ENCODE results near the gene RGR. TPM values are rescaled to one million over a fixed set of nuclear protein-coding genes. Genes with fewer than 3 reads are reported as not detected.

Gene RGR, protein sequence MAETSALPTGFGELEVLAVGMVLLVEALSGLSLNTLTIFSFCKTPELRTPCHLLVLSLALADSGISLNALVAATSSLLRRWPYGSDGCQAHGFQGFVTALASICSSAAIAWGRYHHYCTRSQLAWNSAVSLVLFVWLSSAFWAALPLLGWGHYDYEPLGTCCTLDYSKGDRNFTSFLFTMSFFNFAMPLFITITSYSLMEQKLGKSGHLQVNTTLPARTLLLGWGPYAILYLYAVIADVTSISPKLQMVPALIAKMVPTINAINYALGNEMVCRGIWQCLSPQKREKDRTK
- total RNA-seq (2014; rRNA removed; shearing (Covaris generic)) = not detected in 2 replicates

DNA sequence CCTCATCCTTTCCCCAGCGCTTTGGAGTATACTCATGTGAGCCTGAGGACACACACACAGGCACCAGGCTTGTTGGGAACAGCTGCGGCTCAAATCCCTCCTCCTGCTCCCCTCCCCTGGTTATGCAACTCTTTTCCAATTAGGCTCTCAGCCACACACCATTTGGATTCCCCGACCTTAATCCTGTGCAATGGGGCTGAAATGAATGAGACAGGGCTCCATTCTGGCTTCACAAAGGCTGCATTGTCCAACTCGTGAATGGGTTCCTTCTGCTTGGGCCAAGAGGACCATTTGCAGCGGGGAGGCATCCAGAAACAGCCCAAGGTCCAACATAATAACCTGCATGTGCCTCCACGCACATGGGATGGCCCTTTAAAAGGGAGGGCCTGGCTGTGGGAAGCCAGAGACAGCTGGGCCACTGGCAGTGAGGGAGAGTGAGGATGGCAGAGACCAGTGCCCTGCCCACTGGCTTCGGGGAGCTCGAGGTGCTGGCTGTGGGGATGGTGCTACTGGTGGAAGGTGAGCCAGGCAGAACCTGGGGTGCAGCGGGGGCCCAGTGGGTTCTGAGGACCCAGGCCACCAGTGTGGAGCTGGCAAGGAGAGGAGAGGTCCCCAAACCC lies at the start of gene RGR:
Gene RGR, plus strand, starts transcription at position 403 of the 620 bp plus-strand sequence. Its CDS starts 38 bp downstream, at position 441.
- DNase-seq (ENCODE audit: low spot score) = no peak

DNA sequence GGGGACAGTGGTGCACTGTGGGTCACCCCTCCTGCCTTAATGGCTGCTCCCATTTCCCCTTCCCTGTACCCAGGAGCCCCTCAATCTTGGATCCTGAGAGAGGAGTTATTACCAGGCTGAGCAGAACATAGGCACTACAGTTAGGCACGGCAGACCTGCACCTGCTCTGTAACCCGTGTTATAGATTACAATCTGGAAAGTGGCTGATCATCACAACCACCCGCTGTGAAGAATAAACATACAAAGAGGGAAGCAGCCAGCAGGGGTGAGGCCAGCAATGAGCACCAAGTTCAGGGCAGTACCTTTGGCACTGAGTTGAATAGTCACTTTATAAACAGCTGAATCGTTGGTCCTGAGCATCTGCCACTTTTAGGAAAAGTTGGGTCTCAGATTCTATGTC lies 48.8 kb upstream of the RGR start:
- peak; percentile 30 for DNase-seq (ENCODE audit: low spot score)

DNA sequence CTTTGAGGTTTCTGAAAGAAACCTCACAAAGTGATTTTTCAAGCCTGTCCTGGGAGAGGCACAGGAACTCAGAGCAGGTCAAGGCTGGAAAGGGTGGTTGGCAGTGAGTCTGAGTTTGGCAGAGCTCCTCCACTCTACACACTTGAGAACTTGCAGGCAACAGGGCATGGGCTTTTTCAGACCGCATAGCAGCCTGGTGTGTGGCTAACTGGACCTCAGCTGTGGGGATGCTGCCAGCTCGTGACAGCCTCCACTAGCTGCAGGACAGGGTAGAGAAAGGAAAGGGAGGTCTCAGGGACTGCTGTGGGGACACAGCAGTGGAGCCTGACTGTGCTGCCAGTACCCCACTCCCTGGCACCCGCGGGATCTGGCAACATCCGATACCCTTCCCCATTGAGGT lies 47.9 kb upstream of the RGR start:
- DNase-seq (ENCODE audit: low spot score) = no peak

DNA sequence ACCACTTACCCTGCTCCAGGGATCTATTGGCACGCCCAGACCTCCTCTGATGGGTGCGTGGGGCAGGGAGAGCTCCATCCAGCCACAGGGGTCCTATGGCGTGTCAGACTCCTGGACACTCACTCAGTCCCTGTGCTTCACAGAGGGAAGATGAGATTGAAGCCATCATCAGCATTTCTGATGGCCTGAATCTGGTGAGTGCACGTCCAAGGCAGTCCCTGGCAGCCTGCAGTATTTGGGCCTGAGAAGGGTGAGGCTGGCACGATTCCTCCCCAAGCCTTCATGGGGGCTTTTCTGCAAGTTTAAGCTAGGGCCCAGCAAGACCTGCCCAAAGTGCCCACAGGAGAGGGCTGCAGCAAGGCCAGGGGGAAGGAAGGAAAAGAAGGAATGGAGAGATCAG lies 47.2 kb upstream of the RGR start:
- no peak for DNase-seq (ENCODE audit: low spot score)

DNA sequence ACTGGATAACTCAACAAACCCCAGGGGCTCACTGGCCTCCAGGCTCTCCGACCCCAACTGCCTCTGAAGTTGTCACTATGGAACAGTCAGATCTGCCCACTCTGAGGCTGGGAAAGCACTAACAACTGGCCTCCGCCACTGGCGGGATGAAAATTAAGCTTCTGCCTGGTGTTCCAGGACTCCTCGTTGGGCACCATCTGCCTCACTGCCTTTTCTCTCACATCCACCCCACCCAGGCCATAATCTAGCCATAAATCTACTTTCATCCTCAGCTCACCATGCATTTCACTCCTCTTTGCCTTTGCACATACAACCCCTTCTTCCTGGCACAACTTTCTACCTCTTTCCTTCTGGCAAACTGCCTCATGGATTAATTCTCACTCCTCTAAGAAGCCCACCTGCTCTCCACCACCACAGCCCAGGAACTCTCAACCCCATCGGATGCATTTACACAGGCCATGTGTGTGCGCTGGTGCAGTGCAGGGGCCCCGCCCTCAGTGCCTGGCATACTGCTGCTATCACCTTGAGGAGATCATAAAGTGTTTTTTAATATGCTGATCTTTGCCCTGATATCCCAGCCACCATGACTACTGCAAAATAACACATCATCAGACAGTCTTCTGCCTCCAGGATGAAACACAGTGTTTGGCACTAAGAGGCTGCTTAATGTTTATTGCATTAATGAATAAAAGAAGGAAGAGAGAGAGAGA lies 46.5 kb upstream of the RGR start:
- no peak for DNase-seq (ENCODE audit: low spot score)

DNA sequence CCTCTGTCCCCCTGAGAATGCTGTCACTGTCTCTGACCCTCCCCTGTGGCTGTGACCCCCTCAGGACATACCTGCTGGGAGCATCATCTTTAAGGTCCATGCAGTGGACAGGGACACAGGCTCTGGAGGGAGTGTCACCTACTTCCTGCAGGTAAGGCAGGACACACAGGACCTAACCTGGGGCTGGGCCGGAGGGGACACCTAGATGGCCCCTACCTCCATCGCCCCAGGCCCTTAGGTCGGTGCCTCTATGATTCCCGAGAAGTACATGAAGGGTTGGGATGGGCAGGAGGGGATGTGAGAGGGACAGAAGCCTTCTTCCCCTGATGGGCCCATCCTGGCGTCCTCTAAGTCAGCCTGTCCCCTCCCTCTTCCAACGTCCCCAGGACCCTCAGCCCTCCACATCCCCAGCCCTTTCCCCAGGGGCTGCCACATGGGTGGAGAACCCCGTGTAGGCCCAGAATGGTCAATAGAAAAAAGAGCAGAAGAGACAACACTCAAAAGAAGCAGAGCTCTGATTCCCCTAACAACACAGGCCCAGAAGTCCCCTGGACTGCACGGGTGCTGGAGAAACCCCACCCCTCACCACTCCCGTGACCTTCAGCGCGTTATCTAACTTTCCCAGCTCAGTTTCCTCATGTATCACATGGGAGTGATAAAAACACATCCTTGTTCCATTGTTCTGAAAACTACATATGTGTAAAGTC lies 44.2 kb upstream of the RGR start:
- no peak for DNase-seq (ENCODE audit: low spot score)

DNA sequence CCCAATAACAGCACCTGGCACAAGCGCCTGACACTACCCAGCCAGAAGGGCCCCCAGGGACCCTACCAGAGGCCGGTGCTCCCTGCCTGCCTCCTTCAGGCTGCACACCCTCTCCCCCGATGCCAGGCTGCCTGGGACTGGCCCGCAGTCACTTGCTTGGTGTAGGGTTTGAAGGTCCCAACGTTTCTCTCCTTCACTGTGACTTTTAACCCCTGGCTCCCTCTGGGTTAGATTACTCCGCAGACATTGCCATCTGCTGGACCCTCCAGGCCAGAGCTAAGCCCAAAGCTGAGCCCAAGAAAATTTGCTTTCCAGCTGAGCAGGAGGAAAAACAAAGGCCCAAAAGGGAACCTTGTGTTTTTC lies 43.6 kb upstream of the RGR start:
- no peak for DNase-seq (ENCODE audit: low spot score)

DNA sequence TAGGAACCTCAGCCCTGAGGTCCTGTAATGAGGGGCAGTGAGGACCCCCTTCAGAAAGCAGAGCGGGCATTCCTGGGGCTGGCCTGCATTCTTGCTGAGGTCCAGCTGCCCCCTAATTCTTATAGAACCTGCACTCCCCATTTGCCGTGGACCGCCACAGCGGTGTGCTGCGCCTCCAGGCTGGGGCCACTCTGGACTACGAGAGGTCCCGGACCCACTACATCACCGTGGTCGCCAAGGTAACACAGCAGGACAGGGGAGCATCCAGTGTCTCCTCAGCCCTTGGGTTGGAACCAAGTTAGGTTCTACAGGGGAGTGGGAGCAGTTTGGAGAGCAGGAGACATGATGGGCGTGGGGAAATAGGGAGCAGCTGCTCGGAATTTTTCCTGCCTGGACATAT lies 43.2 kb upstream of the RGR start:
- DNase-seq (ENCODE audit: low spot score) = no peak

DNA sequence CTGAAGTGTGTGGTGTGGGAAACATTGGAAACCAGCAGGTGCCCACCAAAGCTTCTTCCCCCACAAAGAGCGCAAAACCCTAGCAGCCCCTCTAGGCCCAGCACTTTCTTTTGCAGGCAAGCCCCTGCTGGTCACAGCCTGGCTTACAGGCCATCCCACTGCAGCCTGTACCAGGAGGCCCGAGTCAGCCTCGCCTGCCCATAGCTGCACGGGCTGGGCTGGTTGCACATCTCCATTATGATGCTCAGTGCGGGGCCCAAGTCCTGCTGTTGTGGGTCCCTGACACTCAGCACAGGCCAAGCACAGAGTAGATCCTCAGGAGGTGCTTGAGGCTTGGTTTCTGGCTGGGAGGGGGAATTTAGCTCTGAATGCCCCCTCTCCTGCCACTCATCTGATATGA lies 42.5 kb upstream of the RGR start:
- DNase-seq (ENCODE audit: low spot score) = no peak

DNA sequence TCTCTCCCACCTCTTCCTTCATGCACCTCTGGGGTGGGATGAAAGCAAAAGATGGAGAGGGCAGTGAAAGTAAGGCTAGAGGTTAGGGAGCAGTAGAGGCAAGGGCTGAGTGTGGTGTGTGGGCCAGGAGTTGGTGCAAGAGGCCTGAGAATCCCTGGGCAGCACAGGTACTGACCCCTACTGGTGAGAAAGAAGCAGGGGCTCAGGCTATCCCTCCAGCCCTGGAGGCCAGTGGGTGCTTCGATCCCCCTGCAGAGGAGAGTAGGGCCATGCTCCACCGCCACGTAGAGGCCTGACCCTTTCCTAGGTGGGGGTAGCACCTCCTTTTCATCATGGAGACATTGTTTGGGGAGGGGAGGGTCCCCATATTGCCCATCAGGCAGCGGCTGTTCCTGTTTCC lies 40.7 kb upstream of the RGR start:
- DNase-seq (ENCODE audit: low spot score) = no peak

DNA sequence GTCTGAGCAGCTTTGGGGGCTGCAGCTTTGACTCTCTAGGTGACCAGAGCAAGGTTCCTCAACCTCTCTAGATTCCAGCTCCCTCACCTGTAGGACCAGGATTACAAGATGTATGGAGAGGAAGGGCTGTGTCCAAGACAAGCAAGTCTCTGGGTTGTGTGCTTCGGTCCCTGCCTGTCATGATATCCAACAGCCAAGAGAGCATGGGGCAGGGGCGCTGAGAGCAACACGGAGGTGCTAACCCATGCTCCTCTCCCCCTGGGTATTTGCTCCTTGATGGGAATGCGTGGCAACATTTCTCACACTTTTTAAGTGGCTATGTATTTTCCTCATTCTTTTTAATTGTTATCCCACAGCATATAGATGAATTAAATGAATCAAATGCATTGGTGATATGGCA lies 40.2 kb upstream of the RGR start:
- DNase-seq (ENCODE audit: low spot score) = no peak

DNA sequence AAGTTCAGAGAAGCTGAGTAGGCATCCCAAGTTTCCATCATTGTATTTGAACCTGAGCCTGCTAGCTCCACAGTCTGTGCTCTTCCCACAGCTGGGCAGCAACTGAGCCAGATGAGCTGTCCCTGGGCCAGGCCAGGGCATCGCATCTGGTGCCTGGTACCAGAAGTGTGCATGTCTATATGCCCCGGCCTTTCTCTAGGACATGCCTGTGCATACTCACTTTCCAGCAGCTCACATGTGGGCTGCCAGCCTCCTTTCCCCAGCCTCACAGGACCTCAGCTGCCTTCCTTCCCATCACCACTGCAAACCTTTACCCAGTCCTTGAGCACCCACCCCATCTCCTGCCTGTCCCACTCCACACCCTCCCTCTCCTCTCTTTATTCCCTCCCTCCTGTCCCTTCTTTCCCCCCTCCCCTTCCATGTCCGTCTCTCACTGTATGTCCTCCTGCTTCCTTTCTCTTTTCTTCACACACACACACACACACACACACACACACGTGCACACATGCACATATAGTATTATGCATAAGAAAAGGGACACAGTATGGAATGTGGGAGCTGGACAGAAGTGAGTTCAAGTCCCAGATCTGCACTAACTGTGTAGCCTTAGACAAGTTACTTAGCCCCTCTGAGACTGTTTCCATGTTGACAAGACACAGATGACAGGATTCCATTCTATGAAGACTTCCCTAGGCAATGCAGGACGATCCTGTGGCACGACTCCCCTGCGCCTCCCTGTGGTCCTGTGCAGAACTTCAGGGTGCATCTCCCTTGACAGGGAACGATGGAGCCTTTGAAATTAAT lies 39.6 kb upstream of the RGR start:
- DNase-seq (ENCODE audit: low spot score) = peak; percentile 41

DNA sequence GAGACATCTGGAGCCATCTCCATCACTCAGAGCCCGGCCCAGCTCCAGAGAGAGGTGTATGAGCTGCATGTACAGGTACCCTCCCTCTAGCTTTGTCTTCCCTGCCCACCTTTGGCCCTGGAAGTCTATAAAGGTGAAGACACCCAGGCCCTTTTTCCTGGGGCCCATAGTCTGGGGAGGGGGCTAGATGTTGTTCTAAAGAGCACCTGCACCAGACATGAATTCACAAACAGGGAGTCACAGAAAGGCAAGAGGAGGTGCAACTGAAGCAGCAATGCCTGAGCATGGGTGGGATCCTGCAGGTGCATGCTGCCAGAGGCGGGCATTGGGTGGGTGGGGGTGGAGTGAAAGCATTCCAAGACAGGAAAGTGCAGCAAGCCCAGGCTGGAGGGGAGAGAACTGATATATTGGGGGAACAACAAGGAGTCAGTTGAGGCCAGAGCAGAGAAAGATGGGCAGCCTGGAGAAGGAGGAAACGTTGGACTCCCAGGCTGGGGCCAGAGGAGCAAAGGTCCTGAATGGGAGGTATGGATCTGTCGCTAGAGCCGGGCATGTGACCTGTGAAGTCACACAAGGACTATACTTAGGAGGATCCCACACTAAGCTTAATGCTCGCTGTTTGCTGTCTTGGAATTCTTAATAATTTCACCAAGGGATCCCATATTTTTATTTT lies 38.9 kb upstream of the RGR start:
- DNase-seq (ENCODE audit: low spot score) = no peak

DNA sequence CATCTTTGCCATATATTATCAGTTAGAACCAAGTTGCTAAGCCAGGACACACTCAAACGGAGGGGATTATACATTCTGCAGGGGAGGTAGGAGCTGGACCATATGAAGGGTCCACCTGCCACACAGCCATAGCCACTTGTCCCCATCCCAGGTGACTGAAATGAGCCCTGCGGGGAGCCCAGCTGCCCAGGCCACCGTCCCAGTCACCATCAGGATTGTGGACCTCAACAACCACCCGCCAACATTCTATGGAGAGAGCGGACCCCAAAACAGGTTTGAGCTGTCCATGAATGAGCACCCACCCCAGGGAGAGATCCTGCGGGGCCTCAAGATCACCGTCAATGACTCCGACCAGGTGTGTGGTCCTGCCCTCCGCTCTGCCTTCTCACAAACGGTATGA lies 36.8 kb upstream of the RGR start:
- no peak for DNase-seq (ENCODE audit: low spot score)

DNA sequence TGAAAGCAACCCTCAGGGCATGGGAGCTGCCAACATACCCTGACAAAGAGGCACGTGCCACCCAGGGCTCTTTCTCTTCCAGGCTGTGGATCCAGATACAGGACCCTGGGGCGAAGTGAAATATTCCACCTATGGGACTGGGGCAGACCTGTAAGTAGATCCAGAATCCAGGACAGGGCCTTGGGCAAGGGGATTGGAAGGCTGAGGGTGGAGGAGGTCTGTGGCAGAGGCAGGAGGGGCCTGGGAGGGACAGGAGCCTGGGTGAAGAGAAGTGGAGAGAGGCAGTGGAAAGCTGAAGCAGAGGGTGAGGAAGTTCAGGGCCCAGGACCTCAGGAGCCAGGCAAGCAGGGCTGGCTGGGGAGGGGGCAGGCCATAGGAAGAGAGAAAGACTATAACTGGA lies 33.3 kb upstream of the RGR start:
- no peak for DNase-seq (ENCODE audit: low spot score)

DNA sequence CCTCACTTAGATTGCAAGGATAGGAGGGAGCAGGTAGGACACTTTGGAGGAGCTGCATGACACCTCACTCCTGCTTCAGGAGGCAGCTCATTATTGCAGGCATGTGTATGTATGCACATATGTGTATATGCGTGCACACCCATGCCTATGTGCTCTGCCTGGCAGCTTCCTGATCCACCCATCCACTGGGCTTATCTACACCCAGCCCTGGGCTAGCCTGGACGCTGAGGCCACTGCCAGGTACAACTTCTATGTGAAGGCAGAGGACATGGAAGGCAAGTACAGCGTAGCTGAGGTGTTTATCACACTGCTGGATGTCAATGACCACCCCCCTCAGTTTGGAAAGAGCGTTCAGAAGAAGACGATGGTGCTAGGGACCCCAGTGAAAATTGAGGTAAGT lies 32.8 kb upstream of the RGR start:
- no peak for DNase-seq (ENCODE audit: low spot score)

DNA sequence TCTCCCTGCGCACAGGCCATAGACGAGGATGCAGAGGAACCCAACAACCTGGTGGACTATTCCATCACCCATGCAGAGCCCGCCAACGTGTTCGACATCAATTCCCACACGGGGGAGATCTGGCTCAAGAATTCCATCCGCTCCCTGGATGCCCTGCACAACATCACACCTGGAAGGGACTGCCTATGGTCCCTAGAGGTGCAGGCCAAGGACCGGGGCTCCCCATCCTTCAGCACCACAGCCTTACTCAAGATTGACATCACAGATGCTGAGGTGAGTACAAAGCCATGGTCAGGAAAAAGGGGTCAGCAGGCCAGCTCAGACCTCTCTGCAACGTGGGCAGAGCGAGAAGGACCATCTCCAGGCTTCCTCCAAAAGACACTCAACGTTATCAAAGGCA lies 31.8 kb upstream of the RGR start:
- DNase-seq (ENCODE audit: low spot score) = no peak

DNA sequence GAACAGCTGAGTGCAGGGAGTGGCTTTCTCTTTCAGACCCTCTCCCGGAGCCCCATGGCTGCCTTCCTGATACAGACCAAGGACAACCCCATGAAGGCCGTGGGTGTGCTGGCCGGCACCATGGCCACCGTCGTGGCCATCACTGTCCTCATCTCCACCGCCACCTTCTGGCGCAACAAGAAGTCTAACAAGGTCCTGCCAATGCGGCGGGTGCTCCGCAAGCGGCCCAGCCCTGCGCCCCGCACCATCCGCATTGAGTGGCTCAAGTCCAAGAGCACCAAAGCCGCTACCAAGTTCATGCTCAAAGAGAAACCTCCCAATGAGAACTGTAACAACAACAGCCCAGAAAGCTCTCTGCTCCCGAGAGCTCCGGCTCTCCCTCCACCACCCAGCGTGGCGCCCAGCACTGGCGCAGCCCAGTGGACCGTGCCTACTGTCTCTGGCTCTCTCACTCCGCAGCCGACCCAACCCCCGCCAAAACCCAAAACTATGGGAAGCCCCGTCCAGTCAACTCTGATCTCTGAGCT lies 30.7 kb upstream of the RGR start:
- no peak for DNase-seq (ENCODE audit: low spot score)

DNA sequence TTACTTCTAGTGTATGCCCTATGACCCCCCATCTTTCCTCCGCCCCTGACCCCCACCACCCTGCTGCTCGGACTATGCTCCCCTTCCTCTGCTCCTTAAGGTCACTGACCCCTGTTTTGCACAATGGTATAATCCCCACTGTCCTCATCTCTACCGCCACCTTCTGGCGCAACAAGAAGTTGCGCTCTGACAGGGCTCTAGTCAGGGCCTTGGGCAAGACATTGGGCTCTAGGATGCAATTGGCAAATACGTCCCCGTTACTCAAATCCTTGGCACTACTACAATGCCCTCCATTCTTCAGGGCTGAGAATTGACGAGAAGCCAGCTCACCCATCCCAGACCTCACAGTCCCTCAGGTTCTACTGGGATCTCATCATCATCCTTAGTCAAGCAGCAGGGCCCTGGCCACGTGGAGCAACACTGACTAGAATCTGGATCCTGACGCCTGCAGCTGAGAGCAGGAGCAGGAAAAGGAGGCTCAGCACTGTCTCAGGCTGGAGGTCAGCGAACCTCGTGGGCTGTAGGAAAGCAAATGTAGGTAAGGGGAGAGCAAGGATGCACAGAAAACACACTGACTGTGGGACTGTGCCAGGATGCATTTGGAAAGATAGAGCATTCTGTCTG lies 30.1 kb upstream of the RGR start:
- no peak for DNase-seq (ENCODE audit: low spot score)

DNA sequence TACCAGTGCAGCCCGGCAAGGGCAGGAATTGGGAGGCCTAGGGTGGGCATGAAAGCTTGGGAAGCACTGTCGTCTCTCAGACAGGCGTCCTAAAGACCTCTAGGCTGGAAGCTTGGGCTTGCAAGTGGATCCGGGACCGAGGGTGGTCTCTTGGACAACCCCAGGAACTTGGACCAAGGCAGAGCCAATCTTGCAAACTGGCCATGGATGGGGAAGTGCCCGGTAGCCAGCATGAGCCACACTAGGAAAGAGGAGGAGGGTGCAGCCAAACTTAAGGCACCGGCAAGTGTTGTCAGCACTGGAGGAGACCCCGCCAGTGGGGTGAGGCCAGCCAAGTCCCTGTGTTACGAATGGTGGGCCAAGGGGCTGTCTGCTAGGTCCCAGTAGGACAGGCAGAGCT lies 28.0 kb upstream of the RGR start:
- DNase-seq (ENCODE audit: low spot score) = no peak

DNA sequence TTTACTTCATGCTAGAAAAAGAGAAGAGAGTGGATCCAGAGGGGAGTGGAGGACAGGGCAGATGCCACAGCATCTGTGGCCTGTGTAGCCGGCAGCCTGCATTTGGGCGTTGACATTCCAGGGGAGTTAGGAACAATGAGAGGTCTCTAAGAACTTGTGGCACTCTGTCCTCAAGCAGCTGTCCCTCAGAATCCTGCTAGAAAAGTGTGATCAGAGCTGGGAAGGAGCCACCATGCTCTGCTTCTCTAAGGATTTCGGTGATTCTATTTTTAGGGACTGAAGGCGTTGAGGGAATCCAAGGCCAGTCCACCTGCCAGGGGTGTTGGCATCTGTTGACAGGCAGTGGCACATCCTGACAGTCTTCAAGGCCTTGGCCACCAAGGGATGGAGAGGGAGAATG lies 27.1 kb upstream of the RGR start:
- DNase-seq (ENCODE audit: low spot score) = no peak

All from A172 (cell line).